ENCODE data around the gene TEN1. TPM values are rescaled to one million over a fixed set of nuclear protein-coding genes. Genes with fewer than 3 reads are reported as not detected.
A peak's percentile ranks its signal among the peaks of the same experiment; 100 is the strongest.
"Not testable (repeated sequence)": the region's sequence is repeated elsewhere in the genome, so short reads cannot be mapped to it uniquely, and the experiment has no call there.

TEN1 gene
- total RNA-seq, 6 experiments from 2014 or later, result 13.3 to 15.4 (median 13.8) TPM

DNA sequence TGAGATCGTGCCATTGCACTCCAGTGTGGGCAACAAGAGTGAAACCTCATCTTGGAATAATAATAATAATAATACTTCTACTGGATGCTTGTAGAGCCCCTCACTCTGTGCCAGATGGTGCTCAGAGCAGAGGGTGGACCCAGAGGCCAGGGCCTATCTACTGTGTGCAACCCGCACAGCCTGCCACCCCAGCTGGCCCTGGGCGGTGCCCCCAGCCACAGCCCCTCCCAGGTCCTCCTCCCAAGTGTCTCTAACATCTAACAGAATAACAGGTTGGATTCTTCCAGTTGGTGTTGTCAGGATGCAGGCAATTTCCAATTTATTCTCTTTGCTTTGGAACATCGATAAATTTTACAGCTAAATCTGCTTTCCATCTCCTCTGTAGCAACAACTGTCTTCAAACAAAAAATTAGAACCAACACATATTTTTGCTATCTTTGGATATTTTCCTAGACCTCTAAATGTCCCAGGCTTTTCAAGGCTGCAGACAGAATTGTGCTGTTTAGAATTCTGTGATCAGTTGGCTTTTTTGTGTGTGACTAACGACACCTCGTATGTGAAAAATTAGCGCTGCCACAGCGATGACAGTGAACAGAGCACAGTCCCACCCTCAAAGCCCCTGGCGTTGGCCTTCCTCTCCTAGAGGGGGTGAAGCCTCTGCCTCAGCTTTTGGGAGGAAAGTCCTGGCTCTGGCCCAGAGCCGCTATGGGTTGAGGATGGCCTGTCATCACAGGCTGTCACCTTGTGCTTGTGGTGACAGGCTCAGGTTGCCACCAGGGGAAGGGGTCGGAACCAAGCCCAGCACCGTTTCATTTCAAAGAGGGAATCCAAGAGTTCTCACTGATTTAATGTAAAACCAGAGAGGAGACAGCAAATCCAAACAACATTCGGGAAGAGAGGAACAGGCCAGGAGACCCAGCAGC lies 55.6 kb downstream of the TEN1 start:
- Mint-ChIP-seq H3K4me3 (no peak overlapping the region), H3K36me3 (ENCODE audit: low read depth) (peaks cover 17% of the 10 kb centered on the region)

DNA sequence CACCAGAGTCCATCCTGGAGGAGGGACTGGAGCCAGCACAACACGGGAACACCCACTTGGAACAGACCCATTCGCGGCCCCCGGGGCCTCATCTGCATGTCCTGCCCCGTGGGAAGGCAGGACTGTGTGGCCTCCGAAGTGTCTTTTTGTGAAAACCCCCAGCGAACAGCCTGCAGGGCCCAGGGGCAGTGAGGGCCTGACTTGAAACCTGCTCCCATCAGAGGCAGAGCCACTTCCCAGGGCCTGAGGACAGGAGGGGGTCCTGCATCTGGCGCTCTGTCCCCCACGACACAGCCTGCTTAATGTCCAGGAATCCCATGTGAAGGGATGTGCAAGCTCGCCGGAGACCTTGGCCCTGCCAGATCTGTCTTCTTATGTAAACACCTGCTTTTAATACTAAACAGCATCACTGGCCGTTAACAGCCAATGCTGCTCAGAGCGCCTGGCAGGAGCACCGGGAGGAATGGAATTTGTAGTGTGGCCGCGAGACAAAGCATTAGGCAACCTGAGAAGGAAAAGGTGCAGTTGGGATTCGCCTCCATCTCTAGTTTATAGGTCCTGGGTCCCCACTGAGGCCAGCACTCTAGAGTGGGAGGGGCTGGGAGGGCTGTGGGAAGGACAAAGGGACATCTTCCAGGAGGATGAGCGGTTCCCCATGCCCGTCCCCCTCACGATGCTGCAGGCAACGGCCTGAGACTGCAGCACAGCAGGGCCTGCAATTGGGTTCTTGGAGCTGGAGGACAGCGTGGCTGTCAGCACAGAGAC lies 57.6 kb downstream of the TEN1 start:
- no peak for DNase-seq
- H3K9me3 Mint-ChIP-seq, result no peaks in the 10 kb centered on the region
- H3K27ac Mint-ChIP-seq, result no peak overlapping the region
- TF ChIP-seq, protein P1, sequence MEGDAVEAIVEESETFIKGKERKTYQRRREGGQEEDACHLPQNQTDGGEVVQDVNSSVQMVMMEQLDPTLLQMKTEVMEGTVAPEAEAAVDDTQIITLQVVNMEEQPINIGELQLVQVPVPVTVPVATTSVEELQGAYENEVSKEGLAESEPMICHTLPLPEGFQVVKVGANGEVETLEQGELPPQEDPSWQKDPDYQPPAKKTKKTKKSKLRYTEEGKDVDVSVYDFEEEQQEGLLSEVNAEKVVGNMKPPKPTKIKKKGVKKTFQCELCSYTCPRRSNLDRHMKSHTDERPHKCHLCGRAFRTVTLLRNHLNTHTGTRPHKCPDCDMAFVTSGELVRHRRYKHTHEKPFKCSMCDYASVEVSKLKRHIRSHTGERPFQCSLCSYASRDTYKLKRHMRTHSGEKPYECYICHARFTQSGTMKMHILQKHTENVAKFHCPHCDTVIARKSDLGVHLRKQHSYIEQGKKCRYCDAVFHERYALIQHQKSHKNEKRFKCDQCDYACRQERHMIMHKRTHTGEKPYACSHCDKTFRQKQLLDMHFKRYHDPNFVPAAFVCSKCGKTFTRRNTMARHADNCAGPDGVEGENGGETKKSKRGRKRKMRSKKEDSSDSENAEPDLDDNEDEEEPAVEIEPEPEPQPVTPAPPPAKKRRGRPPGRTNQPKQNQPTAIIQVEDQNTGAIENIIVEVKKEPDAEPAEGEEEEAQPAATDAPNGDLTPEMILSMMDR (IDR thresholded peaks at IDR 0.05), result no peak
- H3K27me3 Mint-ChIP-seq (ENCODE audit: insufficient read depth), result peaks cover 2% of the 10 kb centered on the region; the same call in 1 of the 2 replicates
- H3K4me1 Mint-ChIP-seq (ENCODE audit: low read depth), result peaks cover 8% of the 10 kb centered on the region; the same call in 1 of the 2 replicates
- no peak overlapping the region for H3K4me3 Mint-ChIP-seq
- H3K36me3 Mint-ChIP-seq (ENCODE audit: low read depth), result peaks cover 18% of the 10 kb centered on the region

More for the DNA sequence above, 55.6 kb downstream of the TEN1 start:
- no peaks in the 10 kb centered on the region for H3K9me3 Mint-ChIP-seq
- TF ChIP-seq, protein P1 (IDR thresholded peaks at IDR 0.05), result no peak
- DNase-seq, result no peak
- H3K4me1 Mint-ChIP-seq (ENCODE audit: low read depth), result peaks cover 12% of the 10 kb centered on the region
- peaks cover 2% of the 10 kb centered on the region; the same call in 1 of the 2 replicates for H3K27me3 Mint-ChIP-seq (ENCODE audit: insufficient read depth)
- no peak overlapping the region for H3K27ac Mint-ChIP-seq

- no peak for DNase-seq
- Mint-ChIP-seq H3K4me1 (ENCODE audit: low read depth) (peaks cover 8% of the 10 kb centered on the region; the same call in 1 of the 2 replicates), H3K27me3 (ENCODE audit: insufficient read depth) (peaks cover 2% of the 10 kb centered on the region; the same call in 1 of the 2 replicates), H3K27ac (peak overlapping the region; percentile 19; the same call in 1 of the 2 replicates), H3K9me3 (no peaks in the 10 kb centered on the region), H3K4me3 (no peak overlapping the region), H3K36me3 (ENCODE audit: low read depth) (peaks cover 18% of the 10 kb centered on the region)
- TF ChIP-seq, protein P1 (IDR thresholded peaks at IDR 0.05), result no peak
Measured at GRCh38 chr17:76038050-76038449, 59.0 kb downstream of the TEN1 start.

- H3K9me3 Mint-ChIP-seq, result no peaks in the 10 kb centered on the region
- H3K27ac Mint-ChIP-seq, result no peak overlapping the region
- DNase-seq, result no peak
- H3K27me3 Mint-ChIP-seq (ENCODE audit: insufficient read depth), result peaks cover 2% of the 10 kb centered on the region; the same call in 1 of the 2 replicates
- peaks cover 8% of the 10 kb centered on the region; the same call in 1 of the 2 replicates for H3K4me1 Mint-ChIP-seq (ENCODE audit: low read depth)
- H3K36me3 Mint-ChIP-seq (ENCODE audit: low read depth), result peaks cover 25% of the 10 kb centered on the region
- H3K4me3 Mint-ChIP-seq, result no peak overlapping the region
- TF ChIP-seq, protein P1 (IDR thresholded peaks at IDR 0.05), result no peak
Measured at GRCh38 chr17:76039121-76039520, 60.1 kb downstream of the TEN1 start.

GRCh38 chr17:76040376-76040775 lies 61.3 kb downstream of the TEN1 start:
- peaks cover 8% of the 10 kb centered on the region; the same call in 1 of the 2 replicates for H3K4me1 Mint-ChIP-seq (ENCODE audit: low read depth)
- DNase-seq, result no peak
- peaks cover 34% of the 10 kb centered on the region for H3K36me3 Mint-ChIP-seq (ENCODE audit: low read depth)
- no peak overlapping the region for H3K4me3 Mint-ChIP-seq
- H3K27ac Mint-ChIP-seq, result no peak overlapping the region
- TF ChIP-seq, protein P1 (IDR thresholded peaks at IDR 0.05), result no peak
- H3K27me3 Mint-ChIP-seq (ENCODE audit: insufficient read depth), result no peaks in the 10 kb centered on the region
- H3K9me3 Mint-ChIP-seq, result no peaks in the 10 kb centered on the region

DNA sequence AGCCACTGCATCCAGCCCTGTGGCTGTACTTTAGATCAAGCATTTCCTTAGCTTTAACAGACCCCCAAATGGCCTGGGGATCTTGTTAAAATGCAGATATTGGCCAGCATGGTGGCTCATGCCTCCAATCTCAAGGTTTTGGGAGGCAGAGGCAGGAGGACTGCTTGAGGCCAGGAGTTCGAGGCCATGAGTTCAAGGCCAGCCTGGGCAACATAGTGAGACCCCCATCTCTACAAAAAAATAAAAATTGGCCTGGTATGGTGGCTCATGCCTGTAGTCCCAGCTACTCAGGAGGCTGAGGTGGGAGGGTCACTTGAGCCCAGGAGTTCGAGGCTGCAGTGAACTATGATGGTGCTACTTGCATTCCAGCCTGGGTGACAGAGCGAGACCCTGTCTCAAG lies 63.8 kb downstream of the TEN1 start:
- peaks cover 39% of the 10 kb centered on the region for H3K36me3 Mint-ChIP-seq (ENCODE audit: low read depth)
- H3K4me3 Mint-ChIP-seq; H3K27me3 Mint-ChIP-seq (ENCODE audit: insufficient read depth); H3K4me1 Mint-ChIP-seq (ENCODE audit: low read depth); H3K9me3 Mint-ChIP-seq; H3K27ac Mint-ChIP-seq; DNase-seq: not testable (repeated sequence)

GRCh38 chr17:76044475-76045007 lies 65.5 kb downstream of the TEN1 start:
- DNase-seq; H3K27me3 Mint-ChIP-seq (ENCODE audit: insufficient read depth); H3K4me3 Mint-ChIP-seq; H3K9me3 Mint-ChIP-seq; H3K27ac Mint-ChIP-seq: not testable (repeated sequence)
- H3K36me3 Mint-ChIP-seq (ENCODE audit: low read depth), result peaks cover 39% of the 10 kb centered on the region
- peaks cover 15% of the 10 kb centered on the region for H3K4me1 Mint-ChIP-seq (ENCODE audit: low read depth)
